Parathyroid adenoma (tissue), 2 donors: Measurements from ENCODE around the gene ZCCHC2.

Experiments used
- H2AFZ ChIP-seq: fragments of 300-600 bp; sonication (generic); one replicate; pipeline ENCODE4 v1.7.0; 2017; ENCODE audit warnings: antibody characterized with exemption, mild to moderate bottlenecking
- H3K27ac ChIP-seq: fragments of 300-600 bp; sonication (generic); one replicate; pipeline ENCODE4 v1.7.0; 2017
- H3K27me3 ChIP-seq: fragments of 300-600 bp; sonication (generic); one replicate; pipeline ENCODE4 v1.7.0; 2017; ENCODE audit warnings: low read length; ENCODE audit not compliant: control insufficient read depth, insufficient read depth
- H3K36me3 ChIP-seq: fragments of 300-600 bp; sonication (generic); one replicate; pipeline ENCODE4 v1.7.0; 2017; ENCODE audit warnings: low read length; ENCODE audit not compliant: control insufficient read depth, insufficient read depth
- H3K4me1 ChIP-seq: fragments of 300-600 bp; sonication (generic); one replicate; pipeline ENCODE4 v1.7.0; 2017; ENCODE audit warnings: control low read depth
- H3K4me2 ChIP-seq: fragments of 300-600 bp; sonication (generic); one replicate; pipeline ENCODE4 v1.7.0; 2017; ENCODE audit warnings: low read length
- H3K4me3 ChIP-seq: fragments of 300-600 bp; sonication (generic); one replicate; pipeline ENCODE4 v1.7.0; 2017; ENCODE audit warnings: low read depth, low read length
- H3K79me2 ChIP-seq: fragments of 300-600 bp; sonication (generic); one replicate; pipeline ENCODE4 v1.7.0; 2017; ENCODE audit warnings: control low read depth
- H3K9ac ChIP-seq: fragments of 300-600 bp; sonication (generic); one replicate; pipeline ENCODE4 v1.7.0; 2017; ENCODE audit warnings: mild to moderate bottlenecking
- H3K9me3 ChIP-seq: fragments of 300-600 bp; sonication (generic); one replicate; pipeline ENCODE4 v1.7.0; 2017; ENCODE audit warnings: low read length; ENCODE audit not compliant: control insufficient read depth
- CTCF ChIP-seq: fragments of 300-600 bp; sonication (generic); IDR thresholded peaks from one replicate; pipeline ENCODE4 v1.7.0; 2017; ENCODE audit warnings: antibody characterized with exemption, mild to moderate bottlenecking
- donor health status: primary hyperparathyroidism.

The ZCCHC2 gene

GRCh38 chr18:62509779-62510178 lies 13.0 kb upstream of the ZCCHC2 start:
- TF ChIP-seq CTCF: no peak

GRCh38 chr18:62510789-62511188 lies 12.0 kb upstream of the ZCCHC2 start:
- no peak overlapping the region for H3K4me2 ChIP-seq
- H3K79me2 ChIP-seq: peaks cover 2% of the 10 kb centered on the region
- H2AFZ ChIP-seq: no peak overlapping the region
- H3K4me3 ChIP-seq: no peak overlapping the region
- H3K9me3 ChIP-seq: no peaks in the 10 kb centered on the region
- H3K4me1 ChIP-seq: peaks cover 2% of the 10 kb centered on the region
- H3K27me3 ChIP-seq: no peaks in the 10 kb centered on the region
- no peak for TF ChIP-seq CTCF
- no peak overlapping the region for H3K27ac ChIP-seq
- no peak overlapping the region for H3K9ac ChIP-seq
- no peaks in the 10 kb centered on the region for H3K36me3 ChIP-seq

More at GRCh38 chr18:62509779-62510178, 13.0 kb upstream of the ZCCHC2 start:
- Histone ChIP-seq H3K9ac (no peak overlapping the region), H3K27me3 (no peaks in the 10 kb centered on the region), H3K79me2 (peaks cover 3% of the 10 kb centered on the region), H3K27ac (no peak overlapping the region), H3K36me3 (no peaks in the 10 kb centered on the region), H3K9me3 (no peaks in the 10 kb centered on the region), H3K4me1 (peaks cover 4% of the 10 kb centered on the region), H2AFZ (no peak overlapping the region), H3K4me2 (no peak overlapping the region), H3K4me3 (no peak overlapping the region)

- no peak for TF ChIP-seq CTCF
- no peak overlapping the region for H3K4me3 ChIP-seq
- no peaks in the 10 kb centered on the region for H3K9me3 ChIP-seq
- H3K27me3 ChIP-seq: no peaks in the 10 kb centered on the region
- H3K36me3 ChIP-seq: no peaks in the 10 kb centered on the region
- no peaks in the 10 kb centered on the region for H3K79me2 ChIP-seq
- no peak overlapping the region for H3K4me2 ChIP-seq
- H2AFZ ChIP-seq: no peak overlapping the region
- H3K9ac ChIP-seq: no peak overlapping the region
- H3K27ac ChIP-seq: no peak overlapping the region
- H3K4me1 ChIP-seq: no peaks in the 10 kb centered on the region
These were observed 10.3 kb upstream of the ZCCHC2 start for GRCh38 chr18:62512532-62512931.

- TF ChIP-seq CTCF: no peak
- Histone ChIP-seq H3K27ac (no peak overlapping the region), H3K4me2 (no peak overlapping the region), H2AFZ (no peak overlapping the region), H3K36me3 (no peaks in the 10 kb centered on the region), H3K4me1 (no peaks in the 10 kb centered on the region), H3K4me3 (no peak overlapping the region), H3K79me2 (no peaks in the 10 kb centered on the region), H3K27me3 (no peaks in the 10 kb centered on the region), H3K9ac (no peak overlapping the region), H3K9me3 (no peaks in the 10 kb centered on the region)
These were observed 9.8 kb upstream of the ZCCHC2 start for GRCh38 chr18:62512996-62513395.

GRCh38 chr18:62514570-62514969 lies 8.3 kb upstream of the ZCCHC2 start:
- no peak overlapping the region for H3K4me2 ChIP-seq
- TF ChIP-seq CTCF: no peak
- H3K9me3 ChIP-seq: no peaks in the 10 kb centered on the region

More at GRCh38 chr18:62514570-62514969, 8.3 kb upstream of the ZCCHC2 start:
- Histone ChIP-seq H3K4me3 (no peak overlapping the region), H3K4me1 (peaks cover 3% of the 10 kb centered on the region), H3K79me2 (no peaks in the 10 kb centered on the region), H3K36me3 (no peaks in the 10 kb centered on the region), H3K27ac (no peak overlapping the region), H3K9ac (no peak overlapping the region), H2AFZ (no peak overlapping the region), H3K27me3 (no peaks in the 10 kb centered on the region)
